Measurements from ENCODE around the gene EXOC3L1.

DNA sequence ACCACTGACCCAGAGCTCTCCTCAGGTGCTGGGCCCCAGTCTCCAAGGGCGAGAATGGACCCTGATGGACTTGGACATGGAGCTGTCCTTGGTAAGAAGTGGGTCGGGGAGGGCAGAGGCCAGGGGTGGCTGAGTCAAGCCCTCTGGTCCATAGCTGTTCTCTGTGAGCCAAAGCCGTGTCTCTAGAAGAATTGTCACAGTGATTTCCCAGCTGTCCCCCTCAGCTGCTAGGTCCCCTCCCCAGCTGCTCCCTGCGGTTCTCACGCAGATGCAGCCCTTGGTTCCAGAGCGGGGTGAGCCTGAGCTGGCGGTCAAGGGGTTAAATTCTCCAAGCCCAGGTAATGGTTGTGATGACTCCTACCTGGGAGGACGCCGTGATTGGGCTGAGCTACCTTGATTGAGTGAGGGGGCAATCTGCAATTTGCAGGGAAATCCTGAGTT, 20.9 kb downstream of the EXOC3L1 start:
- TF ChIP-seq, protein P1, sequence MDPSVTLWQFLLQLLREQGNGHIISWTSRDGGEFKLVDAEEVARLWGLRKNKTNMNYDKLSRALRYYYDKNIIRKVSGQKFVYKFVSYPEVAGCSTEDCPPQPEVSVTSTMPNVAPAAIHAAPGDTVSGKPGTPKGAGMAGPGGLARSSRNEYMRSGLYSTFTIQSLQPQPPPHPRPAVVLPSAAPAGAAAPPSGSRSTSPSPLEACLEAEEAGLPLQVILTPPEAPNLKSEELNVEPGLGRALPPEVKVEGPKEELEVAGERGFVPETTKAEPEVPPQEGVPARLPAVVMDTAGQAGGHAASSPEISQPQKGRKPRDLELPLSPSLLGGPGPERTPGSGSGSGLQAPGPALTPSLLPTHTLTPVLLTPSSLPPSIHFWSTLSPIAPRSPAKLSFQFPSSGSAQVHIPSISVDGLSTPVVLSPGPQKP (IDR thresholded peaks at IDR 0.05; ENCODE audit: low read depth, low read length): no peak
- TF ChIP-seq, protein P2, sequence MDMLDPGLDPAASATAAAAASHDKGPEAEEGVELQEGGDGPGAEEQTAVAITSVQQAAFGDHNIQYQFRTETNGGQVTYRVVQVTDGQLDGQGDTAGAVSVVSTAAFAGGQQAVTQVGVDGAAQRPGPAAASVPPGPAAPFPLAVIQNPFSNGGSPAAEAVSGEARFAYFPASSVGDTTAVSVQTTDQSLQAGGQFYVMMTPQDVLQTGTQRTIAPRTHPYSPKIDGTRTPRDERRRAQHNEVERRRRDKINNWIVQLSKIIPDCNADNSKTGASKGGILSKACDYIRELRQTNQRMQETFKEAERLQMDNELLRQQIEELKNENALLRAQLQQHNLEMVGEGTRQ (IDR thresholded peaks at IDR 0.05): no peak
- TF ChIP-seq, protein P3, sequence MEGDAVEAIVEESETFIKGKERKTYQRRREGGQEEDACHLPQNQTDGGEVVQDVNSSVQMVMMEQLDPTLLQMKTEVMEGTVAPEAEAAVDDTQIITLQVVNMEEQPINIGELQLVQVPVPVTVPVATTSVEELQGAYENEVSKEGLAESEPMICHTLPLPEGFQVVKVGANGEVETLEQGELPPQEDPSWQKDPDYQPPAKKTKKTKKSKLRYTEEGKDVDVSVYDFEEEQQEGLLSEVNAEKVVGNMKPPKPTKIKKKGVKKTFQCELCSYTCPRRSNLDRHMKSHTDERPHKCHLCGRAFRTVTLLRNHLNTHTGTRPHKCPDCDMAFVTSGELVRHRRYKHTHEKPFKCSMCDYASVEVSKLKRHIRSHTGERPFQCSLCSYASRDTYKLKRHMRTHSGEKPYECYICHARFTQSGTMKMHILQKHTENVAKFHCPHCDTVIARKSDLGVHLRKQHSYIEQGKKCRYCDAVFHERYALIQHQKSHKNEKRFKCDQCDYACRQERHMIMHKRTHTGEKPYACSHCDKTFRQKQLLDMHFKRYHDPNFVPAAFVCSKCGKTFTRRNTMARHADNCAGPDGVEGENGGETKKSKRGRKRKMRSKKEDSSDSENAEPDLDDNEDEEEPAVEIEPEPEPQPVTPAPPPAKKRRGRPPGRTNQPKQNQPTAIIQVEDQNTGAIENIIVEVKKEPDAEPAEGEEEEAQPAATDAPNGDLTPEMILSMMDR (IDR thresholded peaks at IDR 0.05): no peak
- TF ChIP-seq RAD21 (conservative IDR thresholded peaks at IDR 0.05 in 1 of 2, IDR thresholded peaks at IDR 0.05 in 1 of 2): no peak
- TF ChIP-seq, protein P4, sequence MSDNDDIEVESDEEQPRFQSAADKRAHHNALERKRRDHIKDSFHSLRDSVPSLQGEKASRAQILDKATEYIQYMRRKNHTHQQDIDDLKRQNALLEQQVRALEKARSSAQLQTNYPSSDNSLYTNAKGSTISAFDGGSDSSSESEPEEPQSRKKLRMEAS (IDR thresholded peaks at IDR 0.05): no peak
- TF ChIP-seq HOXA7 (CRISPR knock-in tag; IDR thresholded peaks at IDR 0.05): no peak
- TF ChIP-seq JUN (IDR thresholded peaks at IDR 0.05): no peak
- no peak for TF ChIP-seq JUNB (IDR thresholded peaks at IDR 0.05)
- no peak for TF ChIP-seq RFX5 (IDR thresholded peaks at IDR 0.05)
- no peak for TF ChIP-seq POLR2A (IDR thresholded peaks at IDR 0.05; ENCODE audit: low read length)
- TF ChIP-seq, protein P5, sequence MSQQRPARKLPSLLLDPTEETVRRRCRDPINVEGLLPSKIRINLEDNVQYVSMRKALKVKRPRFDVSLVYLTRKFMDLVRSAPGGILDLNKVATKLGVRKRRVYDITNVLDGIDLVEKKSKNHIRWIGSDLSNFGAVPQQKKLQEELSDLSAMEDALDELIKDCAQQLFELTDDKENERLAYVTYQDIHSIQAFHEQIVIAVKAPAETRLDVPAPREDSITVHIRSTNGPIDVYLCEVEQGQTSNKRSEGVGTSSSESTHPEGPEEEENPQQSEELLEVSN (IDR thresholded peaks at IDR 0.05; ENCODE audit: borderline replicate concordance, low read depth): no peak

All from A549 (cell line).